CD4-positive, alpha-beta T cell treated with Interleukin-6 at 100 ng/mL for 8 hours (primary cell): ENCODE results near the gene CYP3A7.
"Not testable (repeated sequence)": the region's sequence is repeated elsewhere in the genome, so short reads cannot be mapped to it uniquely, and the experiment has no call there.

Experiments
- DNase-seq: peaks from one replicate; pipeline ENCODE4 v3.0.0-alpha.2; 2020; ENCODE audit warnings: mixed read lengths, low spot score

CYP3A7 gene

DNA sequence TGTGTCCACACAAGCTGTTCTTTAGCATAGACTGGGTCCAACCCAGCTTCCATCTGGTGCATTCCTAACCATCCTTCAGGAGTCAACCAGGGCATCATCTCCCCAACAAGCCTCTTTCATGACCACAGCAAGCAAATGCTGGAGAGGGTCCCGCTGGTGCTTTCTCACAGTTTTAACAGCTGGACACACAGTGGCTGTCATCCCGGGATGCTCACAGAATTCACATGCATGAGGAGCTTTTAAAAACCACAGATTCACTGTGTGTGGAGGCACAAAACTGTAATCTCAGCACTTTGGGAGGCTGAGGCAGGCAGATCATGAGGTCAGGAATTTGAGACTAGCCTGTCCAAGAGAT is 6.4 kb upstream of the CYP3A7 start:
- DNase-seq, result no peak

DNA sequence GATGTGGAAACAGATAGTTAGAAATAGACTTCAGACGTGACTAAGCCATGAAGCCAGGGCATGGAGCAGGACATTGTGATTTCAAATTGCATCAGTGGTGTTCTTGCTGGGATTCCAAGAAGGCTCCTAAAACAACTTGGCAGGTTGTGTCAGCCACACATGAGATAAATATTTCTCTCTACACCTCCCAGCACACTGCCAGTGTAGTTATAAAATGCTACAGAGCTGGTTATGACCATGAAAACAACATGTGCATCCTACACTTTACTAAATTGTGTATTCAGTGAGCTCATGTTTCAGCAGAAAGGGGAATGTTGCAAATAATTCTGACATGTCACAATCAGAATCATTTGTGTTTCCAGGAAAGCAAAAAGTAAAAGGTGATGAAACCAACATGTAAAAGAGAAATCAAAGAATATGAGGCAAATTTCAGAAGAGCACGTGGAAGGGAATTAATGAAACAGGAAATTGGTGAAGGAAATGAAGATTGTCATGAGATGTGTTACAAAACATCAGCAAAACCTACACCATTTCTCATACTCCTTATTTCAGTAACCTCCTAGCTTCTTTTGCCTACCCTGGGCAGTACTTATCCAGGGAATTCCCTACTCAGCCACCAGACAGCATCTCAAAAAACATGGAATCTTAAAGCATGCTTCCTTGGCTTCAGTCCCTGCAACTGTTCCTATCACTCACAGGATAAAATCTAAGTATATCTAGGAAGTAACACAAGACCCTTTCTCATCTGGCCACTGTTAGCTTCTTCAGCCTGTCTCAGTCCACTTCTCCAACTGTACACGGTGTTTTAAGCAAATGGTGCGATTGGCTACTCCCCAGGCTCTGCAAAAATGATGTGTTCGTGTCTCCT is 5.8 kb upstream of the CYP3A7 start:
- DNase-seq, result no peak

GRCh38 chr7:99739699-99740572 is 4.9 kb upstream of the CYP3A7 start:
- no peak for DNase-seq

DNA sequence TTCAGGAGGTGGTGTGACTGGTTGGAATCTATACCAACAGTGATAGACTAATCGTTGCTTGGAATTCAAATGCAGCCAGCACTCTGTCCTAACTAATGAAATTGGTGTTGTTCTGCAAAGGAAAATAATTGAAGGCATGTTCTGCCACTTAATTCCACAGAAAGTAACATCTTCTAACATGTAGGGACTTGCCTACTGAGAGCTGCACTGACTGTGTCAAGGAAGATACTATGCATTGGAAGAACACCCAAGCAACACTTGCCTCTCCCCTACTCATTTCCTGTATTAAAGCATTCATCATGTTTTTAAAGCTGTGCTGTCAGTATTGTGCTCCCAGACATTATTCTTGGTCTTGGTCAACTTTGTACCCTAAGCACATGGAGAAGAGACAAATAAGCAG is 2.7 kb upstream of the CYP3A7 start:
- DNase-seq, result no peak

DNA sequence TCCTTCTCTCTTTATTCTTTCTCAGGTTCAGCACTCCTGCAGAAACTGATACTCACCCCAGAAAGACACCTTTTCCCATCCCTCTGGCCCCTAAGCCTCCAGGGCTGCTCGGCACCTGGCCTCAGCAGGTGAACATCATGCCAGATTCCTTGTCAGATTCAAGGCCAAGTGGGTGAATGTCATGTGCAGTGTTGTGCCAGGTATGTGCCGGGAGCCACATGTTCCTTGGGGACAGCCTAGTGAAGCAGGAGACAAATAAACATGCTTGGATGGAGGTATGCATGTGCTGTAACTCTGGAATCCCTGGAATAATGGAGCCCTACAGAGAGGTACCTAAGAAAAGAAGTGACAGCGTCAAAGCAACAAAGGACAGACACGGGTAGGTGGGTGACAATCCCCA is 1.7 kb upstream of the CYP3A7 start:
- DNase-seq, result not testable (repeated sequence)

DNA sequence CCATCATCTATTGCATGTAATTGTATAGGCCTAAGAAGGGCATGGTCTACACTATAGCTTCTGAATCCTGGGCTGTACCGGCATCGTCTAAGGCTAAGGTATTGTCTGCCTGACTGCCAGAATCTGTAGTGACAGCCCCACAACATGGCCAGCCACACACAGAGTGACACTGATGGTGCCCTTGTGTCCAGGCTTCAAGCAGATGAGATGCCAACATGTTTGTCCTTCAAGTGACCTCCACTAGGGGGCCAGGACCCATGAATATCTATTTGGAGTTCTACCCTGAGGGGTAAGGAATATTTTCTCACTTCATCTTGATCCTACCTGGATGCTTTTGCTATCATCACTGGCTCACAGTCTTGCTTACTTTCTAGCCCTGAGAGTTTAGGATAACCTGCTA is 1.5 kb downstream of the CYP3A7 start:
- no peak for DNase-seq

GRCh38 chr7:99733003-99733402 is 2.0 kb downstream of the CYP3A7 start:
- no peak for DNase-seq

DNA sequence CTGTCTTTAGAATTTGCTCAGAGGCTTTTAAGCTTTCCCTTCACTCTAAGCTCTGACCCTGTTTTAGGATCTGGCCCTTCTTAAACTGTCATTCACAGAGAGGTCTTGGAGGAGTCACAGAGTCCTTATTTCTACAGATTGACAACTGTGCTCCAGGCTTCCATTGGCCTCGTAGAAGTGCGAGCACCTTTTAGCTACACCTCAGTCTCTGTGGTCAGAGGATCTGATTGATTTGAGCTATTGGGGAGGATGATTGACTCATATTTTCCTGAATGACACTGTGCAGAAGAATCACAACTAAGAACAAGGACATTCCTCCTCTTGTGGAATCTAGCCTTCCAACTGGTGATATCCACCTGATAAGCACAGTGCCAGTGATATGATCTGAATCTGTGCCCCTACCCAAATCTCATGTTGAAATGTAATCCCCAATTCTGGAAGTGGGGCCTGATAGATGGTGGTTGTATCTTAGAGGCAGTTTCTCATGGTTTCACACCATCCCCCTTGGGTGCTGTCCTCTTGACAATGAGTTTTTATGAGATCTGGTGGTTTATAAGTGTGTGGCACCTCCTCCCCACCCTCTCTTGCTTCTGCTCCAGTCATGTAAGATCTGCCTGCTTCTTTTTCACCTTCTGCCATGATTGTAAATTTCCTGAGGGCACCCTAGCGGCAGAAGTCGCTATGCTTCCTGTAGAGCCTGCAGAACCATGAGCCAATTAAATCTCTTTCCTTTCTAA is 3.2 kb downstream of the CYP3A7 start:
- no peak for DNase-seq

DNA sequence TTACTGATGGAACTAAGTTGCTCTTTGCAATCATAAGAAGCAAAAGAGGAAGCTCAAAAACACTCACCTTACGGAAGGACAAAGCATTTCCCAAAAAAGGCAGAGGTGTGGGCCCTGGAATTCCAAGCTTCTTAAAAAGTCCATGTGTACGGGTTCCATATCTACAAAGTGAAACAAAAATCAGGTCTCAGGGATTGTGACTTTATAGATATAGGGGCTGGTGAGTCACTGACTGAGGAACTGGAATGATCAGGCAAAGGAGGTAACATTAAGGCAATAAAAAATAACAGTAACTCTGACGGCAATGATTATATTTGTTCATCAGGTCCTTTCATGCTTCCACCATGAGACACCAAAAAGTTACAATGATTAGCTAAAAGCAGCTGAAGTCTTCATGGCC is 4.0 kb downstream of the CYP3A7 start:
- DNase-seq, result no peak

- DNase-seq, result no peak
Observed at GRCh38 chr7:99730238-99730810, 4.7 kb downstream of the CYP3A7 start.

DNA sequence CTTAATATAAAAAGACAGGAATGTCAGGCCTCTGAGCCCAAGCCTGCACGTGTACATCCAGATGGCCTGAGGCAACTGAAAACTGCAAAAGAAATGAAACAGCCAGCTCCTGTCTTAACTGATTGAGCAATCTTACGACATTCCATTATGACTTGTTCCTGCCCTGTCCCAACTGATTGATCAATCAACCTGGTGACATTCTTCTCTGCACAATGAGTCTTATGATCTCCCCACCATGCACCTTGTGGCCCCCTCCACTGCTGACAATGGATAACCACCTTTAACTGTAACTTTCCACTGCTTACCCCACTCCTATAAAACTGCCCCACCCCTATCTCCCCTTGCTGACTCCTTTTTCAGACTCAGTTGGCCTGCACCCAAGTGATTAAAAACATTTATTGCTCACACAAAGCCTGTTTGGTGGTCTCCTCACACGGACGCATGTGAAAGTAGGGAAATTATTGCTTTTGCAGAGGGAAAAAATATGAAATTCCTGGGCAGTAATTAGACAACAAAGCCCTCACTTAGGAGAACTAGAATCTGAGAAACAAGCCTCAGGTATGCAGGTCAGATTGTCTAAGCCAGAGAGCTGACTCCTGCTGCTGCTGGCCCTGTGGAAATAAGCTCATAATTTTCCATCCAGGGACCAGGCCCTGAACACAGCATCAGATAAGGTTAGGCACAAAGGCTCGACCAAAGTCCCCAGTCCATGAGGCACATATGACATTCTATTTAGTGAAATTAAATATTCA is 5.3 kb downstream of the CYP3A7 start:
- DNase-seq, result no peak

DNA sequence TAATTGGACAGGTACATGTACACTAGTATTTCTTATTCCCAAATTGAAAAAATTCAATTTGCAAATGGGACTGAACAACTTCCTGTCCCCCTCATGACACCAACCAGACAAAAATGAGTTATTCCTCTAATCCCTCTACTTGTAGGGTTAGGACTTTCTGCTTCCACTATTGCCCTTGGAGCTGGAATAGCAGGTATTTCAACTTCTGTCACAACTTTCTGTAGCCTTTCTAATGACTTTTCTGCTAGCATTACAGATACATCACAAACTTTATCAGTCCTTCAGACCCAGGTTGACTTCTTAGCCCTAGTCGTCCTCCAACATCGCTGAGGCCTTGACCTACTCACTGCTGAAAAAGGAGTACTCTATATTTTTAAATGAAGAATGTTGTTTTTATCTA is 6.4 kb downstream of the CYP3A7 start:
- no peak for DNase-seq

DNA sequence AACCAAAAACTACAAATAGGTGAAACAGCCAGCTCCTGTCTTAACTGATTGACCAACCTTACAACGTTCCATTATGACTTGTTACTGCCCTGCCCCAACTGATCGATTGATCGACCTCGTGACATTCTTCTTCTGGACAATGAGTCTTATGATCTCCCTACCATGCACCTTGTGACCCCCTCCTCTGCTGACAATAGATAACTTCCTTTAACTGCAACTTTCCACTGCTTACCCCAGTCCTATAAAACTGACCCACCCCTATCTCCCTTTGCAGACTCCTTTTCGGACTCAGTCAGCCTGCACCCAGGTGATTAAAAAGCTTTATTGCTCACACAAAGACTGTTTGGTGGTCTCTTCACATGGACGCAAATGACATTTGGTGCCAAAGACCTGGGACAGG is 11.8 kb downstream of the CYP3A7 start:
- not testable (repeated sequence) for DNase-seq

DNA sequence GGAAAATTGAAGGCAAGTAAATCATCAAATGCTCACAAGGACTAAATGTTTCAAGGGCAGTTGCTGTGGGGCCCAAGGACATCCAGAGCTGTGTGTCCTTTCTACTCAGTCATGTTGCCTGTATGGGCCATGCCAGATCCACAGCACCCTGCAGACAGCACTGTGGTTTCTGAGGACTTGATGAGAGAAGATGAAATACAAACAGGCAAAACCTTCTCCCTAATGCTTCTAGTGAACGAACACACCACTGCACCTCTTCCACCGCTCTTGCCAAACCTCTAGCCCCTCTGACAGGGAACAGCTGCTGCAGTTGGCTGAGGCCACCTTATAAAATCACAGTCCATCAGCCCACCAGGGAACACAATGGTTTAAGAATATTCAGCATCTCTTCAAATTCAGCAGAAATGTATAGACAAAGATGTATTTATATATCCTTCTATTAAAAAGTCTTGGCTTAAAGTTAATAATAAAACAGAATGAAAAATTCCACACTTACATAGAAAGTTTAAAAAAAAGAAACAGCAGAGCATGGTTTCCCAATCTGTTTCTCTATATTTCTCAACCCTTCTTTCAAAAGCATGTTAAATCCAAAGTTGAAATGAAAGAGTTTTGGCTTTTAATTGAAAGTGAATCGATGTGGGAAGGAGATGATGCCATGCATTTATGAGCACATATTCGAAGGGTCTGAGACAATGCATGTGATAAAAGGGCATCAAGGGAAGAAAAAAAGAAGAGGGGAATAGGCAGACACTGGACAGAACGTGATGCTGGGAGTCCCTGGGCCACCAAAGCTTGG is 14.0 kb downstream of the CYP3A7 start:
- no peak for DNase-seq

- DNase-seq, result no peak
Observed at GRCh38 chr7:99719996-99720769, 14.8 kb downstream of the CYP3A7 start.

DNA sequence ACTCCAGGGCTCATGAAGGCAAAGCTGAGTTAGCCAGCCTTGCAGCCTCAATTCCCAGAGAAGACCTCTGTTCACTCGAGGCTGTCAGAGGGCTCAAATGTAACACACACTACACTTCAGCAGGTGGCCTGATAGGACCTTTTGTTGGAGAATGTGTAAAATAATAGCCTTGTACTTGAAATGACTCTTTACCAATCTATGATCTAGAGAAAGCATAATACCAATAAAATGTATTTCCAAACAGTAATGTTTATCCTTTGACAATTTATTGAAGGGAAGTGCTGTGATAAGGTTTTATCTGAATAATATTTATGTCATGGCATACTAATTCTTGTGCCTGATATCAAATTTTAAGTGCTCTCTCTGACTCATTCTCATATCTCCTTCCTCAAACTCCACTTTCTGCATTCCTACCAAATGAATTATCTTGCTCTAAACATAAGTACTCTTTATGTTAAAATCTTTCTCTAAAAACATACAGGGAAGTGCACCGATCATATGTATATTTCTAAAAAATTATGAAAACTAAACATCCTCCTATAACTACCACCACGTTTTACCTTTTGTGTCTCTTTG is 20.9 kb downstream of the CYP3A7 start:
- no peak for DNase-seq

GRCh38 chr7:99709838-99710578 is 25.0 kb downstream of the CYP3A7 start:
- DNase-seq, result no peak

DNA sequence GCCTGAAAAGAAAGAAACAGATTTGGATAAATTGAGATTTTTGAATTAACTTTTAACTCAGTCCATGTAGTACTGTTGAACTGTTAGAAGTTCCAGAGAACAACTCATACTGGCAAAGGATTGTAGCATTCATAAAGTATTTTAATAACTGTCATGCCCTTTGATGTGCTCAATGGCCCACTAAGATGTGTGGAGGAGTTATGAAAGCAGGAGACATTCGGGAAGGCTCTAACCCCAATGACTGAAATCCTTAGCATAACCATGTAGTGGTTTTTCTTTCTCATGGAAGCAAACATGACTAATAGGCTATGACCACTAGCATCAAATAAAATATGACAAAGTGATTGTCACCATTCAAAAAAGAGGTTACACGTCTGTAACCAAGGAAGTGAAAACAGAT is 25.7 kb downstream of the CYP3A7 start:
- no peak for DNase-seq

DNA sequence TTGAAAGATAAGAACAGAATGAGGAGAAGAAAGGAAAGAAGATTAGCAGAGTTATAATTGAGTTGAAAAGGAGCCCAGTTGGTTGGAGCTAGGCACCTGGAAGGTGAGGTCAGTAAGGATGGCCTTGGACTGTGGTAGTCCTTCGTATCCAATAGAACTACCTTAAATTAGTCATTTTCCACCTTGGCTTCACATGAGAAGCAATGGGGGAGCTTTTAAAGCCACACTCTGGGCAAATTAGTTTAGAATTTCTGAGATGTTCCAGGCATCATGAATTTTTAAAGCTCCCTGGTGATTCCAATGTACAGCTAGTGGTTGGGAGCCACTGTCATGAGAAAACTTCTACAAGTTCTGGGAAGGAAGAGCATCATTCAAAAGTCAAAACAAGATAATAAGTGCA is 27.9 kb downstream of the CYP3A7 start:
- no peak for DNase-seq
